ENCODE data around the gene IFI27L1.

- no peak for TF ChIP-seq CTCF (IDR thresholded peaks at IDR 0.05)
- no peak for TF ChIP-seq POLR2A (IDR thresholded peaks at IDR 0.05)
These were observed 20.6 kb downstream of the IFI27L1 start for GRCh38 chr14:94101748-94102147.
